ENCODE data around the gene DUSP8. TPM values are rescaled to one million over a fixed set of nuclear protein-coding genes. Genes with fewer than 3 reads are reported as not detected.

Gene DUSP8
- total RNA-seq, 1 experiment from 2014 or later: 2.4 TPM

DNA sequence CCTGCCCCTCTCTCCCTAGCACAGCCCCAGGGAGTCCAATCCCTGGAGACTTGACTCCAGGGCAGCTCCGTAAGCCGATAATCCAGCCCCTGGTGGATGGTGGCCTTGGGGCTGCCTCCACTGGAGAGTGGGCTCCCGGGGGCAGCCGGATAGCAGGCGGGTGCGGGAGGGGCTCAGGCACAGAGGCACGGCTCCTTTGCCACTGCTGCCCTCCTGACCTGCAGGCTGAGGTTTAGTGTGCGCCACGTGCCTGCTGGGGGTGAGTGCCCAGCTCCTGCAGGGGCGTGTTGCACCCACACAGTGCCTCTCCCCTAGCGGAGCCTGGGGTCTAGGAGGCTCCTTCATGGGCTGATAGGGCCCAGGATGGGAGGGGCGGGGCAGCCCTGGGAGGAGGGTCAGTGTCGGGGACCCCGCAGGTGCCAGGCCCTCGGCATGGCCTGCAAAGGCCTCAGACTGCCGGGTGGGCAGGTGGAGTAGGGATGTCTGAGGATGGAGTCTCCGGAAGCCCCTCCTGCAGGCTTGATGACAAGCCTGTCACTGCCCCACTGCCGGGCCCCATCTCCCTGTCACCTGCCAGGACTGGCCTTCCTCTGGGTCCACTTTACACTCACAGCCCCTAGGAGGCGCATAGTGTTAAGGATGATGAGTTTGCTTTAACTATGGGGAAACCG is 5.6 kb downstream of the DUSP8 start (continued):
- TF ChIP-seq, protein P1, sequence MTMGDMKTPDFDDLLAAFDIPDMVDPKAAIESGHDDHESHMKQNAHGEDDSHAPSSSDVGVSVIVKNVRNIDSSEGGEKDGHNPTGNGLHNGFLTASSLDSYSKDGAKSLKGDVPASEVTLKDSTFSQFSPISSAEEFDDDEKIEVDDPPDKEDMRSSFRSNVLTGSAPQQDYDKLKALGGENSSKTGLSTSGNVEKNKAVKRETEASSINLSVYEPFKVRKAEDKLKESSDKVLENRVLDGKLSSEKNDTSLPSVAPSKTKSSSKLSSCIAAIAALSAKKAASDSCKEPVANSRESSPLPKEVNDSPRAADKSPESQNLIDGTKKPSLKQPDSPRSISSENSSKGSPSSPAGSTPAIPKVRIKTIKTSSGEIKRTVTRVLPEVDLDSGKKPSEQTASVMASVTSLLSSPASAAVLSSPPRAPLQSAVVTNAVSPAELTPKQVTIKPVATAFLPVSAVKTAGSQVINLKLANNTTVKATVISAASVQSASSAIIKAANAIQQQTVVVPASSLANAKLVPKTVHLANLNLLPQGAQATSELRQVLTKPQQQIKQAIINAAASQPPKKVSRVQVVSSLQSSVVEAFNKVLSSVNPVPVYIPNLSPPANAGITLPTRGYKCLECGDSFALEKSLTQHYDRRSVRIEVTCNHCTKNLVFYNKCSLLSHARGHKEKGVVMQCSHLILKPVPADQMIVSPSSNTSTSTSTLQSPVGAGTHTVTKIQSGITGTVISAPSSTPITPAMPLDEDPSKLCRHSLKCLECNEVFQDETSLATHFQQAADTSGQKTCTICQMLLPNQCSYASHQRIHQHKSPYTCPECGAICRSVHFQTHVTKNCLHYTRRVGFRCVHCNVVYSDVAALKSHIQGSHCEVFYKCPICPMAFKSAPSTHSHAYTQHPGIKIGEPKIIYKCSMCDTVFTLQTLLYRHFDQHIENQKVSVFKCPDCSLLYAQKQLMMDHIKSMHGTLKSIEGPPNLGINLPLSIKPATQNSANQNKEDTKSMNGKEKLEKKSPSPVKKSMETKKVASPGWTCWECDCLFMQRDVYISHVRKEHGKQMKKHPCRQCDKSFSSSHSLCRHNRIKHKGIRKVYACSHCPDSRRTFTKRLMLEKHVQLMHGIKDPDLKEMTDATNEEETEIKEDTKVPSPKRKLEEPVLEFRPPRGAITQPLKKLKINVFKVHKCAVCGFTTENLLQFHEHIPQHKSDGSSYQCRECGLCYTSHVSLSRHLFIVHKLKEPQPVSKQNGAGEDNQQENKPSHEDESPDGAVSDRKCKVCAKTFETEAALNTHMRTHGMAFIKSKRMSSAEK (CRISPR knock-in tag; IDR thresholded peaks at IDR 0.05; ENCODE audit: borderline replicate concordance): no peak
- TF ChIP-seq, protein P2, sequence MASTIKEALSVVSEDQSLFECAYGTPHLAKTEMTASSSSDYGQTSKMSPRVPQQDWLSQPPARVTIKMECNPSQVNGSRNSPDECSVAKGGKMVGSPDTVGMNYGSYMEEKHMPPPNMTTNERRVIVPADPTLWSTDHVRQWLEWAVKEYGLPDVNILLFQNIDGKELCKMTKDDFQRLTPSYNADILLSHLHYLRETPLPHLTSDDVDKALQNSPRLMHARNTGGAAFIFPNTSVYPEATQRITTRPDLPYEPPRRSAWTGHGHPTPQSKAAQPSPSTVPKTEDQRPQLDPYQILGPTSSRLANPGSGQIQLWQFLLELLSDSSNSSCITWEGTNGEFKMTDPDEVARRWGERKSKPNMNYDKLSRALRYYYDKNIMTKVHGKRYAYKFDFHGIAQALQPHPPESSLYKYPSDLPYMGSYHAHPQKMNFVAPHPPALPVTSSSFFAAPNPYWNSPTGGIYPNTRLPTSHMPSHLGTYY (CRISPR knock-in tag; IDR thresholded peaks at IDR 0.05): no peak
- TF ChIP-seq, protein P3, sequence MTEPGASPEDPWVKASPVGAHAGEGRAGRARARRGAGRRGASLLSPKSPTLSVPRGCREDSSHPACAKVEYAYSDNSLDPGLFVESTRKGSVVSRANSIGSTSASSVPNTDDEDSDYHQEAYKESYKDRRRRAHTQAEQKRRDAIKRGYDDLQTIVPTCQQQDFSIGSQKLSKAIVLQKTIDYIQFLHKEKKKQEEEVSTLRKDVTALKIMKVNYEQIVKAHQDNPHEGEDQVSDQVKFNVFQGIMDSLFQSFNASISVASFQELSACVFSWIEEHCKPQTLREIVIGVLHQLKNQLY (CRISPR knock-in tag; IDR thresholded peaks at IDR 0.05): no peak
- TF ChIP-seq NR1H2 (CRISPR knock-in tag; IDR thresholded peaks at IDR 0.05) (no peak), MXD4 (CRISPR knock-in tag; IDR thresholded peaks at IDR 0.05; ENCODE audit: borderline replicate concordance) (no peak), ZNF317 (CRISPR knock-in tag; IDR thresholded peaks at IDR 0.05; ENCODE audit: borderline replicate concordance, low read depth) (no peak), ZNF138 (CRISPR knock-in tag; conservative IDR thresholded peaks at IDR 0.05) (no peak)
- TF ChIP-seq, protein P4, sequence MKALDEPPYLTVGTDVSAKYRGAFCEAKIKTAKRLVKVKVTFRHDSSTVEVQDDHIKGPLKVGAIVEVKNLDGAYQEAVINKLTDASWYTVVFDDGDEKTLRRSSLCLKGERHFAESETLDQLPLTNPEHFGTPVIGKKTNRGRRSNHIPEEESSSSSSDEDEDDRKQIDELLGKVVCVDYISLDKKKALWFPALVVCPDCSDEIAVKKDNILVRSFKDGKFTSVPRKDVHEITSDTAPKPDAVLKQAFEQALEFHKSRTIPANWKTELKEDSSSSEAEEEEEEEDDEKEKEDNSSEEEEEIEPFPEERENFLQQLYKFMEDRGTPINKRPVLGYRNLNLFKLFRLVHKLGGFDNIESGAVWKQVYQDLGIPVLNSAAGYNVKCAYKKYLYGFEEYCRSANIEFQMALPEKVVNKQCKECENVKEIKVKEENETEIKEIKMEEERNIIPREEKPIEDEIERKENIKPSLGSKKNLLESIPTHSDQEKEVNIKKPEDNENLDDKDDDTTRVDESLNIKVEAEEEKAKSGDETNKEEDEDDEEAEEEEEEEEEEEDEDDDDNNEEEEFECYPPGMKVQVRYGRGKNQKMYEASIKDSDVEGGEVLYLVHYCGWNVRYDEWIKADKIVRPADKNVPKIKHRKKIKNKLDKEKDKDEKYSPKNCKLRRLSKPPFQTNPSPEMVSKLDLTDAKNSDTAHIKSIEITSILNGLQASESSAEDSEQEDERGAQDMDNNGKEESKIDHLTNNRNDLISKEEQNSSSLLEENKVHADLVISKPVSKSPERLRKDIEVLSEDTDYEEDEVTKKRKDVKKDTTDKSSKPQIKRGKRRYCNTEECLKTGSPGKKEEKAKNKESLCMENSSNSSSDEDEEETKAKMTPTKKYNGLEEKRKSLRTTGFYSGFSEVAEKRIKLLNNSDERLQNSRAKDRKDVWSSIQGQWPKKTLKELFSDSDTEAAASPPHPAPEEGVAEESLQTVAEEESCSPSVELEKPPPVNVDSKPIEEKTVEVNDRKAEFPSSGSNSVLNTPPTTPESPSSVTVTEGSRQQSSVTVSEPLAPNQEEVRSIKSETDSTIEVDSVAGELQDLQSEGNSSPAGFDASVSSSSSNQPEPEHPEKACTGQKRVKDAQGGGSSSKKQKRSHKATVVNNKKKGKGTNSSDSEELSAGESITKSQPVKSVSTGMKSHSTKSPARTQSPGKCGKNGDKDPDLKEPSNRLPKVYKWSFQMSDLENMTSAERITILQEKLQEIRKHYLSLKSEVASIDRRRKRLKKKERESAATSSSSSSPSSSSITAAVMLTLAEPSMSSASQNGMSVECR (CRISPR knock-in tag; IDR thresholded peaks at IDR 0.05; ENCODE audit: borderline replicate concordance): no peak

DNA sequence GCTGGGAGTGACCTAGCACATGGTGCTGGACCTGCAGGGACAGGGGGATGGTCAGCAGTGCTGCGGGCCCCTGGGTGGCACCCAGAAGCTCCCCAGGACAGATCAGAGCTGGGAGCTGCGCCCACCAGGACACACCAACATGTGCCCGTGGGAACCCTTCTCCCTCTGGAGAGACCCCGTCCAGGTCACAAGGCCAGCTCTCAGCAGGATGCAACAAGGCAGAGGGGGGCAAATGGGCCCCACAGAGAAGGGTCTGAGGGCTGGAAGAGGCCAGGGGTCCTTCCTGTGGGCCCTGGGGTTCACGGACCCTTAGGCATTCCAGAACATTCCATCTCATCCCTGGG is 6.2 kb downstream of the DUSP8 start:
- no peaks in the 10 kb centered on the region for H3K36me3 Mint-ChIP-seq
- no peaks in the 10 kb centered on the region for H3K9me3 Mint-ChIP-seq
- H3K27me3 Mint-ChIP-seq (ENCODE audit: low read depth): peaks cover 30% of the 10 kb centered on the region
- peaks cover 13% of the 10 kb centered on the region for H3K4me1 Mint-ChIP-seq
- H3K4me3 Mint-ChIP-seq: no peak overlapping the region
- CTCF ChIA-PET: interaction anchor here (0.9 to 4.1 kb wide), 4 partner anchors 8 to 29 kb away, joined by 3 to 54 read pairs (median 30); no protein-coding TSS in a partner anchor
- no peak overlapping the region for H3K27ac Mint-ChIP-seq
- DNase-seq (ENCODE audit: low spot score) (no peak), ATAC-seq (no peak)
- TF ChIP-seq ZNF396 (CRISPR knock-in tag; IDR thresholded peaks at IDR 0.05; ENCODE audit: borderline replicate concordance) (no peak), CBFB (CRISPR knock-in tag; IDR thresholded peaks at IDR 0.05; ENCODE audit: low read depth) (no peak), PRRX2 (CRISPR knock-in tag; IDR thresholded peaks at IDR 0.05) (no peak), TCF7 (CRISPR knock-in tag; IDR thresholded peaks at IDR 0.05; ENCODE audit: low read depth) (no peak), ZNF219 (CRISPR knock-in tag; IDR thresholded peaks at IDR 0.05; ENCODE audit: borderline replicate concordance) (no peak)
- TF ChIP-seq, protein P5, sequence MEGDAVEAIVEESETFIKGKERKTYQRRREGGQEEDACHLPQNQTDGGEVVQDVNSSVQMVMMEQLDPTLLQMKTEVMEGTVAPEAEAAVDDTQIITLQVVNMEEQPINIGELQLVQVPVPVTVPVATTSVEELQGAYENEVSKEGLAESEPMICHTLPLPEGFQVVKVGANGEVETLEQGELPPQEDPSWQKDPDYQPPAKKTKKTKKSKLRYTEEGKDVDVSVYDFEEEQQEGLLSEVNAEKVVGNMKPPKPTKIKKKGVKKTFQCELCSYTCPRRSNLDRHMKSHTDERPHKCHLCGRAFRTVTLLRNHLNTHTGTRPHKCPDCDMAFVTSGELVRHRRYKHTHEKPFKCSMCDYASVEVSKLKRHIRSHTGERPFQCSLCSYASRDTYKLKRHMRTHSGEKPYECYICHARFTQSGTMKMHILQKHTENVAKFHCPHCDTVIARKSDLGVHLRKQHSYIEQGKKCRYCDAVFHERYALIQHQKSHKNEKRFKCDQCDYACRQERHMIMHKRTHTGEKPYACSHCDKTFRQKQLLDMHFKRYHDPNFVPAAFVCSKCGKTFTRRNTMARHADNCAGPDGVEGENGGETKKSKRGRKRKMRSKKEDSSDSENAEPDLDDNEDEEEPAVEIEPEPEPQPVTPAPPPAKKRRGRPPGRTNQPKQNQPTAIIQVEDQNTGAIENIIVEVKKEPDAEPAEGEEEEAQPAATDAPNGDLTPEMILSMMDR (IDR thresholded peaks at IDR 0.05): no peak
- TF ChIP-seq, protein P6, sequence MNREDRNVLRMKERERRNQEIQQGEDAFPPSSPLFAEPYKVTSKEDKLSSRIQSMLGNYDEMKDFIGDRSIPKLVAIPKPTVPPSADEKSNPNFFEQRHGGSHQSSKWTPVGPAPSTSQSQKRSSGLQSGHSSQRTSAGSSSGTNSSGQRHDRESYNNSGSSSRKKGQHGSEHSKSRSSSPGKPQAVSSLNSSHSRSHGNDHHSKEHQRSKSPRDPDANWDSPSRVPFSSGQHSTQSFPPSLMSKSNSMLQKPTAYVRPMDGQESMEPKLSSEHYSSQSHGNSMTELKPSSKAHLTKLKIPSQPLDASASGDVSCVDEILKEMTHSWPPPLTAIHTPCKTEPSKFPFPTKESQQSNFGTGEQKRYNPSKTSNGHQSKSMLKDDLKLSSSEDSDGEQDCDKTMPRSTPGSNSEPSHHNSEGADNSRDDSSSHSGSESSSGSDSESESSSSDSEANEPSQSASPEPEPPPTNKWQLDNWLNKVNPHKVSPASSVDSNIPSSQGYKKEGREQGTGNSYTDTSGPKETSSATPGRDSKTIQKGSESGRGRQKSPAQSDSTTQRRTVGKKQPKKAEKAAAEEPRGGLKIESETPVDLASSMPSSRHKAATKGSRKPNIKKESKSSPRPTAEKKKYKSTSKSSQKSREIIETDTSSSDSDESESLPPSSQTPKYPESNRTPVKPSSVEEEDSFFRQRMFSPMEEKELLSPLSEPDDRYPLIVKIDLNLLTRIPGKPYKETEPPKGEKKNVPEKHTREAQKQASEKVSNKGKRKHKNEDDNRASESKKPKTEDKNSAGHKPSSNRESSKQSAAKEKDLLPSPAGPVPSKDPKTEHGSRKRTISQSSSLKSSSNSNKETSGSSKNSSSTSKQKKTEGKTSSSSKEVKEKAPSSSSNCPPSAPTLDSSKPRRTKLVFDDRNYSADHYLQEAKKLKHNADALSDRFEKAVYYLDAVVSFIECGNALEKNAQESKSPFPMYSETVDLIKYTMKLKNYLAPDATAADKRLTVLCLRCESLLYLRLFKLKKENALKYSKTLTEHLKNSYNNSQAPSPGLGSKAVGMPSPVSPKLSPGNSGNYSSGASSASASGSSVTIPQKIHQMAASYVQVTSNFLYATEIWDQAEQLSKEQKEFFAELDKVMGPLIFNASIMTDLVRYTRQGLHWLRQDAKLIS (CRISPR knock-in tag; IDR thresholded peaks at IDR 0.05; ENCODE audit: borderline replicate concordance): no peak
- POLR2A ChIA-PET: interaction anchor here (1.0 kb wide), 1 partner anchor 20 kb away, joined by 3 read pairs; no protein-coding TSS in a partner anchor

All from WTC11 (cell line).